ENCODE data around the gene UQCC5.
A peak's percentile ranks its signal among the peaks of the same experiment; 100 is the strongest.

GRCh38 chr3:52494886-52495495 is 41.4 kb upstream of the UQCC5 start, which contains the start of gene STAB1:
- TF ChIP-seq CTCF (IDR thresholded peaks at IDR 0.05 in 8 of 11, conservative IDR thresholded peaks at IDR 0.05 in 3 of 11): no peak
- no peak for TF ChIP-seq POLR2A (IDR thresholded peaks at IDR 0.05)
- TF ChIP-seq POLR2AphosphoS5 (IDR thresholded peaks at IDR 0.05): peak; percentile 84 to 91 (median 89)

Measured in spleen (tissue), 7 donors.